NB4 (cell line): ENCODE results near the gene HK3.

Source experiments
- DNase-seq: peaks from one replicate; pipeline ENCODE4 v3.0.0; 2010; ENCODE audit warnings: low read depth
- H3K4me3 ChIP-seq: one replicate; pipeline ENCODE4 v1.5.1; 2011; ENCODE audit warnings: mild to moderate bottlenecking, low read depth, low read length, moderate library complexity
- CTCF ChIP-seq: IDR thresholded peaks from one replicate; pipeline ENCODE4 v1.5.1; 2012; ENCODE audit warnings: low read depth, low read length
- MAX ChIP-seq: IDR thresholded peaks from 2 replicates; pipeline ENCODE4 v1.6.1; 2011; ENCODE audit warnings: low read depth, low read length
- MYC ChIP-seq: IDR thresholded peaks from 2 replicates; pipeline ENCODE4 v1.6.1; 2011; ENCODE audit warnings: low read depth, low read length
- POLR2A ChIP-seq: IDR thresholded peaks from 2 replicates; pipeline ENCODE4 v1.6.1; 2011; ENCODE audit warnings: mild to moderate bottlenecking; ENCODE audit not compliant: insufficient read length; ENCODE audit errors: extremely low read depth

Gene HK3

GRCh38 chr5:176892663-176893062 is 6.5 kb downstream of the HK3 start:
- TF ChIP-seq MYC (no peak), MAX (no peak), CTCF (no peak), POLR2A (no peak)
- DNase-seq: no peak
- H3K4me3 ChIP-seq: no peak overlapping the region

GRCh38 chr5:176891331-176891958 is 7.7 kb downstream of the HK3 start:
- TF ChIP-seq MYC (no peak), CTCF (no peak), MAX (no peak), POLR2A (no peak)
- no peak for DNase-seq
- H3K4me3 ChIP-seq: no peak overlapping the region

- TF ChIP-seq POLR2A: no peak
- H3K4me3 ChIP-seq: no peak overlapping the region
- DNase-seq: no peak
These were observed 8.5 kb downstream of the HK3 start for GRCh38 chr5:176890455-176891330.

GRCh38 chr5:176889321-176890280 is 9.5 kb downstream of the HK3 start:
- H3K4me3 ChIP-seq: no peak overlapping the region
- TF ChIP-seq MAX: no peak
- TF ChIP-seq CTCF: no peak
- no peak for TF ChIP-seq MYC
- TF ChIP-seq POLR2A: no peak
- no peak for DNase-seq

- H3K4me3 ChIP-seq: no peak overlapping the region
- TF ChIP-seq MAX: no peak
- TF ChIP-seq POLR2A: no peak
- TF ChIP-seq MYC: no peak
- no peak for TF ChIP-seq CTCF
- no peak for DNase-seq
These were observed 10.3 kb downstream of the HK3 start for GRCh38 chr5:176888865-176889165.
